Ovary (tissue), 9 donors: ENCODE measurements around the gene TPM2. TPM values are rescaled to one million over a fixed set of nuclear protein-coding genes. Genes with fewer than 3 reads are reported as not detected.

Experiments
- DNase-seq, 5 donors: peaks; one replicate each; pipeline ENCODE4 v3.0.0-alpha.2; 2019 to 2020
- H3K27ac ChIP-seq, 2 donors: fragments of 200-600 bp; one replicate each; pipeline versions ENCODE4 v1.5.1 to v1.8.0; 2019 to 2022
- H3K27me3 ChIP-seq: fragments of 200-600 bp; one replicate; pipeline ENCODE4 v1.8.0; 2022
- H3K36me3 ChIP-seq: fragments of 200-600 bp; sonication (generic); one replicate; pipeline ENCODE4 v1.5.1; 2019
- H3K4me1 ChIP-seq: one replicate; pipeline ENCODE4 v1.8.1; 2013; ENCODE audit warnings: mild to moderate bottlenecking, moderate library complexity; ENCODE audit not compliant: insufficient read depth
- H3K4me3 ChIP-seq: fragments of 200-600 bp; sonication (generic); one replicate; pipeline ENCODE4 v1.5.1; 2017
- H3K9me3 ChIP-seq, 2 donors: fragments of 200-600 bp in 1 of 2; sonication (generic) in 1 of 2; one replicate each; pipeline versions ENCODE4 v1.5.1 to v1.8.1; 2013 to 2019; ENCODE audit warnings: mild to moderate bottlenecking in 1 of 2, moderate library complexity in 1 of 2
- CTCF ChIP-seq, 3 donors: fragments of 450-650 bp in 2 of 3; fragments of 200-600 bp in 1 of 3; IDR thresholded peaks; one replicate each; pipeline versions ENCODE4 v1.5.1 to v1.8.0; 2016 to 2022; ENCODE audit warnings: antibody characterized with exemption in 3 of 3, mild to moderate bottlenecking in 1 of 3
- EP300 ChIP-seq: sonication (generic); formaldehyde crosslinking; IDR thresholded peaks from one replicate; pipeline ENCODE4 v1.6.1; 2017; ENCODE audit warnings: antibody characterized with exemption
- POLR2A ChIP-seq: fragments of 450-650 bp; IDR thresholded peaks from one replicate; pipeline ENCODE4 v1.6.1; 2017; ENCODE audit warnings: antibody characterized with exemption, mild to moderate bottlenecking, moderate library complexity
- WGBS, 3 donors: extraction: QIAGEN DNeasy Blood & Tissue Kit in 1 of 3; methylation state at CpG; one replicate each; pipeline versions ENCODE4 v1.1.5 to v1.1.7; 2013 to 2017; 5-methylcytosine and 5-hydroxymethylcytosine counted together
- intact Hi-C, 4 donors: fragments of 100-400 bp; cut with DNase I; formaldehyde crosslinking; loops; one replicate each; pipeline versions ENCODE4 v1.11.0 to v1.15.1; 2022 to 2023
- polyA plus RNA-seq, 2 donors: library from polyadenylated mRNA; stranded (reverse); fragments of 200-250 nt in 1 of 2; fragments of 350-450 nt in 1 of 2; fragmentation: Illumina TruSeq in 1 of 2; extraction: RNeasy Lipid Tissue Mini Kit (QIAGEN cat#74804) in 1 of 2; gene quantifications; one replicate each; pipeline ENCODE4 v1.2.3, GENCODE V29; 2013 to 2014
- total RNA-seq, 7 donors: library from RNA; depleted of rRNA in 2 of 7; stranded (reverse); fragments of >200 nt in 2 of 7; fragmentation: NEBNext Ultra II Directional in 3 of 7; extraction: Animal tissue kit (Norgen Biotek cat#: 25700) in 3 of 7; gene quantifications; one replicate each; pipeline versions ENCODE4 v1.1.0 to v1.2.4, GENCODE V29; 2016 to 2023
- donor health status: DM: no; HTN: no; CAD: no; lungs with moderate emphysema.
- donor health status: DM: no; HTN: no; CAD: no.
- donor health status: Bipolar disorder and iron deficiency.
- donor health status: DM: yes; HTN: yes; CAD: no.
- donor health status: DM: no; HTN: no; CAD: no.
- donor health status: DM: yes; HTN: yes; CAD: no.

The TPM2 gene
- total and polyA plus RNA-seq, 9 donors, result 179 to 853 (median 414) TPM

- 83 to 88% (median 85%) methylated on average over 5 of the region's 5 CpGs for WGBS, 3 donors
- TF ChIP-seq CTCF (IDR thresholded peaks at IDR 0.05) (no peak), POLR2A (no peak), EP300 (no peak)
- Histone ChIP-seq H3K4me1 (no peaks in the 10 kb centered on the region), H3K9me3 (no peaks in the 10 kb centered on the region), H3K4me3 (no peak overlapping the region), H3K36me3 (no peaks in the 10 kb centered on the region), H3K27me3 (no peaks in the 10 kb centered on the region), H3K27ac (no peak overlapping the region)
- DNase-seq, result no peak
- intact Hi-C loops, result no loop called here
Observed at GRCh38 chr9:35666549-35666948, 23.2 kb downstream of the TPM2 start.

- WGBS, 3 donors, result 19 to 30% (median 26%) methylated on average over 1 of the region's 1 CpG
- no peak overlapping the region for H3K27ac ChIP-seq
- intact Hi-C loops, result no loop called here
Observed at GRCh38 chr9:35666045-35666444, 23.7 kb downstream of the TPM2 start.

GRCh38 chr9:35665471-35665818, 24.3 kb downstream of the TPM2 start:
- H3K4me1 ChIP-seq, result no peaks in the 10 kb centered on the region
- no peaks in the 10 kb centered on the region for H3K27me3 ChIP-seq
- intact Hi-C loops, result no loop called here
- H3K9me3 ChIP-seq, result no peaks in the 10 kb centered on the region
- 13 to 22% (median 19%) methylated on average over 5 of the region's 5 CpGs for WGBS, 3 donors
- H3K36me3 ChIP-seq, result no peaks in the 10 kb centered on the region
- no peak for TF ChIP-seq EP300
- no peak for TF ChIP-seq CTCF (IDR thresholded peaks at IDR 0.05)
- no peak for TF ChIP-seq POLR2A
- H3K4me3 ChIP-seq, result peak overlapping the region; percentile 45
- DNase-seq, result no peak
- peak overlapping the region in 1 of 2 donors; percentile 24 for H3K27ac ChIP-seq

More at GRCh38 chr9:35666045-35666444, 23.7 kb downstream of the TPM2 start:
- no peaks in the 10 kb centered on the region for H3K9me3 ChIP-seq
- H3K36me3 ChIP-seq, result no peaks in the 10 kb centered on the region
- no peak for DNase-seq
- TF ChIP-seq CTCF (IDR thresholded peaks at IDR 0.05) (no peak), POLR2A (no peak), EP300 (no peak)
- H3K27me3 ChIP-seq, result no peaks in the 10 kb centered on the region
- H3K4me1 ChIP-seq, result no peaks in the 10 kb centered on the region
- no peak overlapping the region for H3K4me3 ChIP-seq

- H3K9me3 ChIP-seq, result no peaks in the 10 kb centered on the region
- peak; percentile 69 to 85 (median 76) for DNase-seq
- H3K27me3 ChIP-seq, result no peaks in the 10 kb centered on the region
- intact Hi-C loops, result loop anchor here in 2 of 4 donors (5.0 kb wide), 2 partner anchors 62 to 68 kb away; partner anchors contain the start of genes CREB3 (in 1 of the 2) and TLN1 (in 1 of the 2)
- 7 to 9% (median 9%) methylated on average over 49 to 58 of the region's 58 CpGs for WGBS, 3 donors
- H3K36me3 ChIP-seq, result no peaks in the 10 kb centered on the region
- H3K4me1 ChIP-seq, result no peaks in the 10 kb centered on the region
- H3K4me3 ChIP-seq, result peak within 1 kb of the TSS; percentile 45
- TF ChIP-seq EP300 (no peak), CTCF (IDR thresholded peaks at IDR 0.05) (no peak), POLR2A (no peak)
- H3K27ac ChIP-seq, result peak within 1 kb of the TSS; percentile 1 to 24
Observed at GRCh38 chr9:35664531-35665470, 24.9 kb downstream of the TPM2 start, which contains the start of gene ARHGEF39. TSS of gene ARHGEF39 (minus strand) at chr9:35665195. CDS start at chr9:35665169, 26 bp downstream.
